ENCODE results near the gene ATP8A1.
"Not testable (repeated sequence)": the region's sequence is repeated elsewhere in the genome, so short reads cannot be mapped to it uniquely, and the experiment has no call there.

Gene ATP8A1

GRCh38 chr4:42656944-42657792 lies at the start of gene ATP8A1:
Gene ATP8A1 (minus strand): TSS chr4:42657105. CDS start chr4:42656873, 232 bp downstream.
- DNase-seq (ENCODE audit: low spot score), result peak; percentile 97

GRCh38 chr4:42706086-42706485 lies 49.2 kb upstream of the ATP8A1 start:
- no peak for DNase-seq (ENCODE audit: low spot score)

- DNase-seq (ENCODE audit: low spot score), result no peak
These were observed 46.9 kb upstream of the ATP8A1 start for GRCh38 chr4:42703813-42704212.

GRCh38 chr4:42702895-42703294 lies 46.0 kb upstream of the ATP8A1 start:
- no peak for DNase-seq (ENCODE audit: low spot score)

- not testable (repeated sequence) for DNase-seq (ENCODE audit: low spot score)
These were observed 44.9 kb upstream of the ATP8A1 start for GRCh38 chr4:42701780-42702179.

- no peak for DNase-seq (ENCODE audit: low spot score)
These were observed 33.6 kb upstream of the ATP8A1 start for GRCh38 chr4:42690537-42690936.

GRCh38 chr4:42683393-42683792 lies 26.5 kb upstream of the ATP8A1 start:
- DNase-seq (ENCODE audit: low spot score), result no peak

GRCh38 chr4:42678512-42678911 lies 21.6 kb upstream of the ATP8A1 start:
- DNase-seq (ENCODE audit: low spot score), result no peak

GRCh38 chr4:42676066-42676951 lies 19.4 kb upstream of the ATP8A1 start:
- DNase-seq (ENCODE audit: low spot score), result no peak

- peak; percentile 18 for DNase-seq (ENCODE audit: low spot score)
These were observed 16.1 kb upstream of the ATP8A1 start for GRCh38 chr4:42673082-42673425.

GRCh38 chr4:42672359-42673081 lies 15.6 kb upstream of the ATP8A1 start:
- no peak for DNase-seq (ENCODE audit: low spot score)

GRCh38 chr4:42671431-42672194 lies 14.7 kb upstream of the ATP8A1 start:
- no peak for DNase-seq (ENCODE audit: low spot score)

- no peak for DNase-seq (ENCODE audit: low spot score)
These were observed 1.4 kb upstream of the ATP8A1 start for GRCh38 chr4:42658261-42658660.

- DNase-seq (ENCODE audit: low spot score), result no peak
These were observed 294 bp downstream of the ATP8A1 start for GRCh38 chr4:42656679-42656943.

GRCh38 chr4:42655921-42656678 lies 805 bp downstream of the ATP8A1 start:
- peak; percentile 24 for DNase-seq (ENCODE audit: low spot score)

- DNase-seq (ENCODE audit: low spot score), result no peak
These were observed 1.7 kb downstream of the ATP8A1 start for GRCh38 chr4:42655269-42655637.

- DNase-seq (ENCODE audit: low spot score), result peak; percentile 71
These were observed 2.2 kb downstream of the ATP8A1 start for GRCh38 chr4:42654631-42655268.

- DNase-seq (ENCODE audit: low spot score), result no peak
These were observed 3.0 kb downstream of the ATP8A1 start for GRCh38 chr4:42653626-42654560.

- not testable (repeated sequence) for DNase-seq (ENCODE audit: low spot score)
These were observed 4.2 kb downstream of the ATP8A1 start for GRCh38 chr4:42652529-42653231.

All from AG08396 (cell line).